ENCODE results near the gene TSNAX.

The TSNAX gene

GRCh38 chr1:231601824-231602672 lies 73.6 kb downstream of the TSNAX start:
- no peak for DNase-seq (ENCODE audit: low read depth)

- DNase-seq (ENCODE audit: low read depth): no peak
These were observed 74.2 kb downstream of the TSNAX start for GRCh38 chr1:231602673-231602984.

- no peak for DNase-seq (ENCODE audit: low read depth)
These were observed 75.3 kb downstream of the TSNAX start for GRCh38 chr1:231603598-231604275.

- DNase-seq (ENCODE audit: low read depth): no peak
These were observed 75.8 kb downstream of the TSNAX start for GRCh38 chr1:231604276-231604621.

GRCh38 chr1:231605149-231606100 lies 77.0 kb downstream of the TSNAX start:
- no peak for DNase-seq (ENCODE audit: low read depth)

GRCh38 chr1:231606712-231607111 lies 78.2 kb downstream of the TSNAX start:
- DNase-seq (ENCODE audit: low read depth): no peak

GRCh38 chr1:231610388-231610787 lies 81.9 kb downstream of the TSNAX start:
- no peak for DNase-seq (ENCODE audit: low read depth)

- no peak for DNase-seq (ENCODE audit: low read depth)
These were observed 82.6 kb downstream of the TSNAX start for GRCh38 chr1:231611111-231611510.

- no peak for DNase-seq (ENCODE audit: low read depth)
These were observed 83.4 kb downstream of the TSNAX start for GRCh38 chr1:231611851-231612250.

GRCh38 chr1:231612393-231613089 lies 84.1 kb downstream of the TSNAX start:
- peak; percentile 17 for DNase-seq (ENCODE audit: low read depth)

GRCh38 chr1:231613419-231614349 lies 85.2 kb downstream of the TSNAX start:
- no peak for DNase-seq (ENCODE audit: low read depth)

Data from activated T-helper 1 cell treated with Interleukin-2 at 50 U/mL for 16 hours (primary cell).